SIG-M5 treated with dmso at 0.1 percent for 504 hours (cell line): Measurements from ENCODE around the gene TRIM10.
"Not testable (repeated sequence)": the region's sequence is repeated elsewhere in the genome, so short reads cannot be mapped to it uniquely, and the experiment has no call there.

ENCODE experiments used
- DNase-seq: peaks from one replicate; lab custom pipeline; 2025; ENCODE audit not compliant: unreplicated experiment; lab: John Stamatoyannopoulos, UW

TRIM10 gene

DNA sequence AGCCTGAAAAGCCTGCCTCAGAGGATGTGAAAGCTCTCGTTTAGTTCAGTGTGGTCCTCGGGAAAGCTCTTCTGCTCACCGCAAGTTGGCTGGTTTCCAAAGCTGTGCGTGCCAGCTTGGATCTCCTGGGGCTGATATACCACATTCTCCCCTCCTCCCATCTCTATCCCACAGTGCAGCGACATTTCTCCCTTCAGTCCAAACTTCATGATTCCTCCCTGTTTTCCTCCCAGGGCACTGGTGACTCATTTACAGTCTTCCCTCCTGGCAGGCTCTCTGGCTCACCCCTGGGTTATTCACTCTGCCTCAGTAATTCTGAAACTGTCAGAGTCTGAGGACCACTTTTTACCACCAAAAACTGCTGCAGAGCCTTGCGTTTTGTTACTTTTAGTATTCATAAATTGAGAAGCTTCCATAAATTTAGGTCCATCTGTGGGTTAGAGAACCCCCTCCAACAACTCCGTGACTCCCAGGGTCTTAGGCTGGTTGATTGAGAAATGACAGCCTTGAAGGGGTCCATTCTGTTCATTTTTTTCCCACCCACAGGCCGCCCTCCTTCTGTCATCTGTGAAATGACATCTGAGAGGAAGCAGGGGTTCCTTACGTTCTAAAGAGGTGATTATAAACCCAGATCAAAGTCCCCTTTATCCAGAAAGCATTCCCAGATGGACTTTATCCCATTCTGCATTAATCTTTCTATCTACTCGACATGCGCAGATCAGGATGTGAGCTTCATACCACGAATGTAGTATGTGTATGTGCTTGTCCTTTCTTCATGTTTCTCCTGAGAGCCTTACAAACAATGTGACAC lies 6.1 kb downstream of the TRIM10 start:
- DNase-seq: no peak

DNA sequence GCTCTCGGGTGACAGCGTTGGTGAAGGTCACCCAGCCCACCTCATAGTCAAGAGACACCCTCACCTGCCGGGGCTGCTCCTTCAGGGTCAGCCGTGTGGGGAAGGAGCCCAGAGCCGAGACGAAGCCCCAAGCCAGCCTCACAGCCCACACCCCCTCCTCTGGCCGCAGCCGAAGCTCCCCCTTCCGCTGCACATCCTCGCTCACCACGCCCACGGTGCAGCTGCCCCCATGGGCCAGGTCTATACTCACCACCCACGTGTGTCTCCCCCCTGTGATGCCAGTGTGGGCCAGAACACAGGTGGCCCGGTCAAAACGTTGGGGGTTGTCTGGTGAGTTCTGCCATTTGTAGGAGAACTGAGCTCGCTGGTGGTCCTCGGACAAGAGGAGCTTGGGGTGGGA lies 7.0 kb downstream of the TRIM10 start:
- no peak for DNase-seq

DNA sequence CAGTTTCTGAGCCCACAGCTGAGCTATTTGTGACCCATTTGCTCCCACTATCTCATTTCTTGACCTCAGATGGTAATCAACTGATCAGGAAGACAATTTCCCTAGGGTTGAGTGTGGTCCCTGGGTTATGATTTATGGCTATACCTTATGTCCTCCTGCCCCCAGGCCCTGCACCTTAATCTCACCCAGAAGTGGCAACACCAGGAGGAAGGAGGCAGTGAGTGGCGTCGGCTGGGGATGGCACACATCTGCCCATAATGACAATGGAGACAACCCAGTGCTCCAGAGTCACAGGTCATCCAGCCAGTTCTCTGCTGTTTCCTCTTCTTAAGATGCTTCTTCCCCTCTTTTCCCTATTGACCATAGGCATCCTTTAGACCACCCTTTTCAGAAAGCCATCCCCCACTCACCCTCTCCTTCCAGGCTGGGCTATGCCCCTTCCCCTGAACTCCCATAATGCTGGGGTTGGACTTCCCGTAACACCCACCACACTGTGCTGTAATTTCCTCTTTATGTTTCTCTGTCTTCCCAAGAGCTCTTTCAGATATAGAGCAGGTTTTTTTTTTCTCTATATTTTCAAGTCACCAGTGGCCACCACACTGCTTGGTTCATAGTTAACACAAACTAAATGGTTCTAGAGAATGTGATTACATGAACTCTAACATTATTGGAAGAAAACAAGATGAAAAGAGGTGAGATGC lies 8.0 kb downstream of the TRIM10 start:
- no peak for DNase-seq

DNA sequence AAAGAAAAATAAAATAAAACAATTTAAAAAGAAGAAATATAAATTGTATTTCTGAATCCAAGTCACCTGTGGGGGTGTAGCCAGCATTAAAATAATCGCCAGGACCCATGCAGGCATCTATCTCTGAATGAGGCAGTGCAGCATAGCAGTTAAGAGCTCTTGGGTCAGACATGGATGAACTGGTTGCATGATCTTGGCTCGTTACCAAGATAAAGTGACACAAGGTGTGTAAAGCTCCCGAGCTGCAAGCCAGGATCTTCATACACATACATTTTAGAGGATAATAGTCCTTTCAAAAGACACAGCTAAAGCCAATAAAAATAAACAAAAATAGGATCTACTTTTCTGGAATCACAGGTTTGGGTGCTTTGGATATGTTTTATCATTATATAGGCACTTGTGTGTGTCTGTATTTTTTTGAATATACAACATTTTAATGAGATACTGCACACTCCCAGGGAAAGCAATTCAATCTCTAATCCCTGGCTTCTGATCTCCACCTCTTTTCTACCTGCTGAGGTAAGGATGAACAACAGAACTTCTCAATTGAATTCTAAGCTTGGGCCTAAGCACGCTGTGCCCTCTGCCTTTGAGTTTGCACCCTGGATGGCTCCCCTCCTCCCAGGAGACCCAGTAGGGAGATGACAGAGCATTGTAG lies 8.9 kb downstream of the TRIM10 start:
- DNase-seq: no peak

DNA sequence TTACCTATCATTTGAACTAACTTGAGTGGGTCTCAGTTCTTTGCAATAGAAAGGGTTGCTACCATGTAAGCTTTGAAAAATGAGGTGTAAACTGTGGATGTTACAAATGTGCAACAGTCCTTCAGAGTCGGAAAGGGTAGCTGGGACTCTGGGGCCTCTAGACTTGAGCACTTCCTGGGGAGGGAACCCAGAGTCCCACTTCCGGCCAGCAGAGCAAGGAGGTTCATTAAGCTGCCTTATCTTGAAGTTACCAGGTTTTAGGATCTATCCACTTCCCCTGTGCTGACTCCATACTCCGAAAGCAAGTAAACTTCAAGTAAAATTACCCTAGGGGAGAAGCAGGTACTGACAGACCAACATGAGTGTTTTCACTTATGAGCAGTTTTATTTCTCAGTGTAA lies 9.4 kb downstream of the TRIM10 start:
- DNase-seq: no peak

DNA sequence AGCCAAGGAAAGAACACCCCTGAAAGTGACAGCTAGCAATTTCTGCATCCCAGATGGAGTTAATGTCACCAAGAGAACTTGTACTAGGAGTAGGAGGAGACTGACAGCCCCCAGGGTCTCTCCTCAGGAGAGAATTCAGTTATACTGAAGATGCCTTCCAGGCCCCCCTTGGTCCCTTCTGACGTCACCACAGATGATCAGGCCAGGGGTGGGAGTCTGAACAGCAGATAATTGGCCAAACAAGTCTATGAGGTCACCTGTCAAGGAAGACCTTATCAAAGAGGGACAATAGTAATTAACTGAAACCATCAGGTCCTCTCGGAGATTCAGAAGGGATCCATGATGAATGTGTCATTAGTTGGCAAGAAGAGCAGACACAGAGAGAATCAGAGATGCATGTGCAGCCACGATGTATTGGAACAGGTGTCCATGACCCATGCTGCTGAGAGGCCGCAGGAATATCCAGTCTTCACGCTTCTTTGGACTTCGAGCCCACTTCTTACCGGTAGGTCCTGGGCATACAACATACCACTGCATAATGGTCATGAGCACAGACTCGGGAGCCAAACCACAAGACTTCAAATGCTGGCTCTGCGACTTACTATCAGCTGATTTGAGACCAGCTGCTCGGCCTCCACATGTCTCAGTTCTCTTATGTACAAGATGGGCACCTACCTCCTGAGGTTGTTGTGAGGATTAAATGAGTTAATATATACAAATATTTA lies 10.2 kb downstream of the TRIM10 start:
- DNase-seq: no peak

DNA sequence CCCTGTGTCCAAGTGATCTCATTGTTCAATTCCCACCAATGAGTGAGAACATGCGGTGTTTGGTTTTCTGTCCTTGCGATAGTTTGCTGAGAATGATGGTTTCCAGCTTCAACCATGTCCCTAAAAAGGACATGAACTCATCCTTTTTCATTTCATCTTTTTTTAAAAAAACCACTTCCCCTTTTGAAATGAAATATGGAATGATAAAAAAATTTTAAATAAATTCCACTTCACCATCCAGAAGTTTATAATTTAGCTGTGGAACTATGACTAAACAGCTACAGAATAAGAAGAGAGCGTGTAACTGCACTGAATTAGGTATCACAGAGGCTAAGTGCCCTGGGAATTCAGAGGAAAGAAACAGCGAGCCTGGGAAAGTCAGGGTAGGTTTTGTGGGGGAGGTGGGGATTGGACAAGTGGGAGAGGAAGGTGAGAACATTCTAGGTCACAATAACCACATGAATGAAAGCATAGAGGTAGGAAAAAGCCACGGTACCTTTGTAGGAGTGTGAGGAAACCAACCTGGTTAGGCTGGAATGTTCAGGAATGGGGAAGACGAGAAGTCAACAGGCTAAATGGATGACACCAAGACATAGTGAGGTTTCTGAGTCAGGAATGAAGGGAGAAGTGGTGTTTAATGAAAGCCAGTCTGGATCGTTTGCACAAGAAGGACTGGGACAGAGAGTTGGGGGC lies 11.0 kb downstream of the TRIM10 start:
- DNase-seq: no peak

DNA sequence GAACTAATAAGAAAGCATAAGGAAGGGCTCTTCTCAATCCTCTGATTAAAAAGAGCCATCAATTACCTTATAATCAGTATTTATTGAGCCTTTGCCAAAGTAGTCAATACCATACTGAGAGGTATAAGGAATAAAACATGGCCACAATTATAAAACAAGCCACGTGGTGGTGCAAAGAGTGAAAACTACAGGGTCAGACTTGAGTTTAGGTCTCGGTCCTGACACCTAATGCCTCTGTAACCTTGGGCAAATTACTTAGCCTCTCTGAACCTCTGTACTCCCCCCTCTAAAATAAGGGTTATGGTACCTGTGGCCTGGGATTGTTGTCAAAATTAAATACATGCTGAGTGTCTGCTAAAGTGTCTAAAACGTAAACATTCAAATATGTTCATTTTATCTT lies 11.8 kb downstream of the TRIM10 start:
- DNase-seq: no peak

DNA sequence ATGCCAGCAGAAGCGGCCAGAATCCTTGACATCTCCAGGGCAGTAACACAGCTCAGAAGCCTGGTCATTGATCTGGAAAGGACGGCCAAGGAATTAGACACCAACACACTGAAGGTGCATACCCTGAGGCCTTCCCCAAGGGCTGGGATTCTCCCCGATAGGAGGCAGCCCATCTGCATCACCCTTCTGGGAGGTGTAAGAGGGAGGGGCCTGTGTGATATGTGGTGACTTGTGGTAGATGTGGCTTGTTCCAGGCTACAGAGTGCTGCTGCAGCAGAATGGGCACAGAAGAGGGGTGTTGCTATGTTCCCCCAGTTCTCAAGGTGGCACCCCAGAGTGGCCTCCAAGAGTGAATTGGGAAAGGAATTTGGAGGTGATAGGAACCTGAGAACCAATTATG lies 13.9 kb downstream of the TRIM10 start:
- no peak for DNase-seq

DNA sequence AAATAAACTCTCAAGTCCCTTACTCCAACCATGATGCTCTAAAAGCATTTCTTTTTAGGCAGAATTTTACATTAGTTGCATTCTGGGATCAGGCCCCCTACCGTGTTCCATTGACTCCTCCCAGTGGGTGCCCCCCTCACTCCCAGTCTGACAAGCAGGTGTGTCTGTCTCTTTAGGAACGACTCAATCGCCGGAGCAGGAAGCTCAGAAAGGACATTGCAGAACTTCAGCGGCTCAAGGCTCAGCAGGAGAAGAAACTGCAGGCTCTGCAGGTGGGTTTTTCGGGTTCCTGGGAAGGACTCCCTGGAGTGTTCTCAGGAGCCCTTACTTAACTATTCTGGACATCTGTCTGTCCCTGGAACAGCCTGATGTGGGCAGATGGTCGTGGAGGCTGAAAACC lies 15.2 kb downstream of the TRIM10 start:
- no peak for DNase-seq

DNA sequence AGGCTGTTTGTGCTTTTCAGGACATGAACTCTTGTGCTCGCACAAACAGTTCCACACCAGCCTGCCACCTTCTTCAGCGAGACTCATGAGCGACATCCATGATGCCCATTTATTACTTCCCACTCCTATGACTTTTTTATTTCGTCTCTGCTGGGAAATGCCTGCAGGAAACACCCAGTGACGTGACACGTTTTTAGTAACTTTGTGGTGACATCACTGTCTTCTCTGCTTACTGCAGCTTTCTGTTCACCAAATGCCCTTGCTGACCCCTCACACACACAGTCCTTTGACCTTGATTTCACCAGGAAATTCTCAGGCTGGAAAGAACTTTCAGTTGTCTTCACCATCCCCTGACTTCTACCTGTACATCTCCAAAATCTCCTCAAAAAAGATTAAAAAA lies 16.2 kb downstream of the TRIM10 start:
- DNase-seq: no peak

DNA sequence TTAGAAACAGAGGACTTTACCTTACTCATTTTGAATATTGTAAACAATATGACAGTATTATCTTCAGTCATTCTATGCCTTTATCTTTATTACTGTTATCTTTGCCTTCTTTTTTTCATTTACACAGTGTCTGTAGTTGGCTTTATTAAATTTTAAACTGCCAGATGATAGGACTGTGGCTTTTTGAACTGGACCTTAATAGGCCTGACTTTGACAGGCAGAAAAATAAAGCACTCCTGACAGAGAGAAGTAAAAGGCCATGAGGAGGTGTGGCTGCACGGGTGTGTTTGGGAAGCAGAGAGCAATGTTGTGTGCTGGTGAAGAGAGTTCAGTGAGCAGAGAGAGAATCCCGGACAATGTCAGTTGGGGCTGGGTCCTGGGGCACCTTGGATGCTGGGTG lies 17.2 kb downstream of the TRIM10 start:
- DNase-seq: no peak

DNA sequence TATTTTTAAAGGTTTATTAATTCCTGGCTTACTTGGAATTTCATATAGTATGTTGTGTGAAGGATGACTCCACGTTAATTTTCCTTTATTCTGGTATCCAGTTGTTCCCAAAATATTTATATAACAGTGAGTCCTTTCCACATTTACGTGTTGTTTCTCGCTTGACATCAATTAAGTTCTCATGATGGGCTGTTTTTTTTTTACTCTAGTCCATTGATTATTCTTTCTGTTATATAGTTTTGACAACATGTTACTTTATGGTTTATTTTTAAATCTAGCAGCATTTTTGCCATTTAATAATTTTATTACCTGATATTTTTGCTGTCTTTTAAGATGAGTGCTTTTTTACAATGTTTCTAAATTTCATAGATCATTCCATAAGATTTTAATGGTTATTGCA lies 18.3 kb downstream of the TRIM10 start:
- no peak for DNase-seq

DNA sequence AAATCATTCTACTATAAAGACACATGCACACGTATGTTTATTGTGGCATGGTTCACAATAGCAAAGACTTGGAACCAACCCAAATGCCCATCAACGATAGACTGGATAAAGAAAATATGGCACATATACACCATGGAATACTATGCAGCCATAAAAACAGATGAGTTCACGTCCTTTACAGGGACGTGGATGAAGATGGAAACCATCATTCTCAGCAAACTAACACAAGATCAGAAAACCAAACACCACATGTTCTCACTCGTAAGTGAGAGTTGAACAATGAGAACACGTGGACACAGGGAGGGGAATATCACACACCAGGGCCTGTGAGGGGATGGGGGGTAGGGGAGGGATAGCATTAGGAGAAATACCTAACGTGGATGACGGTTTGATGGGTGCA lies 20.8 kb downstream of the TRIM10 start:
- DNase-seq: not testable (repeated sequence)

DNA sequence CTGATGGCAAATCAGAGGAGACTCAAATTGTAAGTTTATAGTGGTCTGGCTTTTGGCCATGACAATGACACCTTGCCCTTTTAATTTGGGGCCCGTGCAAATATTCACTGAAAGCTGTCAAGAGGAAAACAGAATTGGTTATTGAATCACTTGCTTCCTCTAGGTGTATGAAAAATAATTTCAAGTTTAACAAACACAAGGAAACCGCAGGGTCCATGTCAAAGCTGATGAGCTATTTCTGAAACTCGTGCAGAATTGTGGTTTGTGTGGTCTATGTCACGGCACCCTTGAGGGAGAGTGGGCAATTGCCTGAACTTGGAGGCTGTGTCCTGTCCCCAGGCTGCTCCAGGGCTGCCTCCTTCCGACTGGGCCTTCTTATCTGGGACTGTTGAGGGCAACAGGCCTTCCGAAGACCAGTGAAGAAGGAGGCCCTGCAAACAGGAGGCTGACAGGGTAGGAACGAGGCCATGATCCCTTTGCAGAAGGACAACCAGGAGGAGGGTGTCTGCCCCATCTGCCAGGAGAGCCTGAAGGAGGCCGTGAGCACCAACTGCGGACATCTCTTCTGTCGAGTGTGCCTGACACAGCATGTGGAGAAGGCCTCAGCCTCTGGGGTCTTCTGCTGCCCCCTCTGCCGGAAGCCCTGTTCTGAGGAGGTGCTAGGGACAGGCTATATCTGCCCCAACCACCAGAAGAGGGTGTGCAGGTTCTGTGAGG lies 24.3 kb downstream of the TRIM10 start:
- DNase-seq: no peak

DNA sequence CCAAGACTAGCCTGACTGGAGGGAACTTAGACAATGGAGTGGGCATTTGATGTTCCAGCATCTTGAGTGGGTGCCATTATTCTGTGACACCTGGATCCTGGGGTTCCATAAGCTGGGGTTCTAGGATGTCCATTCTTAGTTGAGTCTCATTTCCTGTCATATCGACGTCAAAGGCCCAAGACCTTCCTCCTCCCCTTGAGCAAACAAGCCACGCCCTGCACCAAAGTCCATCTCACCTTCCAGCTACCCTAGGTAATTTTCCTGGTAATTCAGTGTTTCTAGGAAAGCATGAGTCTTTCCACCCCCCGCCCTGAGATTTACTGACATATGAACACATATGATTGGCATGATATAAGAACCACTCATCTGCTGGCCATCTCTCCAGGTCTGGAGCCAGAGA lies 25.3 kb downstream of the TRIM10 start, which contains the start of gene TRIM40:
Gene TRIM40 (plus strand): TSS at position 384 of the 400 bp plus-strand sequence. CDS start 897 bp downstream, outside the sequence.
- no peak for DNase-seq

DNA sequence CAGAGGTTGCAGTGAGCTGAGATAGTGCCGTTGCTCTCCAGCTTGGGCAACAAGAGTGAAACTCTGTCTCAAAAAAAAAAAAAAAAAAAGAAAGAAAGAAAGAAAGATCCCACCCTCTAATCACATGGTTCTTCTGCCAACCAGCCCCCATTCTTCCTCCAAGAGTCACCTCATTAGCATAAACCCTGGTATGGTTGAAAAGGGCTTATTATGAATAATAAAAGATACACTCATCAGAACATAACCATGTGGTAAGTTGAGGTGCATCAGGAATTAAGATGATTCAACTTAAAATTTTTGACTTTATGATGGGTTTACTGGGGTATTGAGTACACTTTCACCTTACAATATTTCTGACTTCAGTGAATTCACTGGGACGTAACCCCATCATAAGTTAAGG lies 25.9 kb downstream of the TRIM10 start:
- no peak for DNase-seq

DNA sequence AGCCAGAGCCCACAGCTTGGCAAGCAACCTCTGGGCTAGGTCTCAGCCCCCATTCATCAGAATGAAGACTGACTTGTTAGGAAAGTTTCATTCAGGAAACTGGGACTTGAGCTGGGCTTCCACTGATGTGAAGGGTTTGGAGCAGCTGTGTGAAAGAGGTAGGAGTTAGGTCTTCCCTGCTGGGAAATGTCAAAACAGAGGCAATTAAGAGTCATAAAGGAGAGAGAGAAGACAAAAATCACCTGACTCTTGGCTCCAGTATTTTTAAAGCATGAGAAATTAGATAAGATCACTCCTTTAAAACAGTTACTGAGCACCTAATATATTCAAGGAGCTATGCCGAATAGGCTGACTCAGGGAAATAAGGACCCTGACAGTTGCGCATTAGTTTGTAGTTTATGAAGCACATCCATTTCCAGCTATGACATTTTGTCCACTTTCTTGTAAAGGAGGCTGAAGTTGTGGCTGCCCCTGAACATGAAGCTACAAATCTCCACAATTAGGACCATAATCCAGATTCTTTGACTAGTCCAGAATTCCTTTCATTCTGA lies 29.0 kb downstream of the TRIM10 start:
- DNase-seq: no peak

DNA sequence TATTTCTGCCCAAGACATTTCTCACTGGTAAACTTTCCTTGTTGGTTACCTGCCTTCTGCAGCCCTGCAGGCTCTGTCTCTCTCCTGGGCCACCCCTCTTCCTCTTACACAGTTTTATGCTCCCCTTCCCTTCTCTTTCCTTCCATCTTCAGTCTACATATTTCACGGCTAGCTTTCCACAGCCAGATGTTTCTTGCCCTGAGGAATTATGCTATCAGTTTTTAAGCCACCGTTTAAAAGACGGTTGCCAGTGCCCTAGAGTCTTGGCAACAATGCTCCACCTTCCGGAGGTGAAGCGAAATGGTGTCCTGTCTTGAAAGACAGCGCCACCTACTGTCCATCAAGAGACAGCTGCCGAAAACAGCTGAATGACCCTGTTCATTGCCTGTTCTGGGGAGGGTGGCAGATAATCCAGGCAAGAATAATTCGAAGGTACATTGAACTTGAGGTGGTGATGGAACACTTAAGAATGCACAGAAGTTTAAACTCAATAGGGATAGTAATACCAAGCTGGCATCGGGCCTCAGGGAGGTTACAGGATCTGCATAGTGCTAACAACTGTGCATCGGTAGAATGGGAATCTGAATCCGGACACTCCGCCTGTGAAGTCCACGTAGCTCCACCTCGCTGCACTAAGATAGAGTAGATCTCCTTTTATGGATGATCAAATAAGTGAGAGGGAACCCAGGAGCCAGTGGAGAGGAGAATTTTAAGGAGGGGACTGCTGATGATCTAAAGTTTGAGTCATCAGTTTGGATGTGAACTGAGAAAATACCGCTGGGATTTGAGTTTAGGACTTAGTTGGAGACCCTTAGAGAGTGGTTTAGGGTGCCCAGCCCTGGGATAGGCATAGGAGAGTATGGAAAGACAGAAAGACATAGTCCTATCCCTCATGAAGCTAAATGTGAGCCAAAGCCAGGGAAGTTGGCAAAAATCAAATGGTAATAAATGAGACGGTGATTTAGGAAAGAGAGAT lies 29.8 kb downstream of the TRIM10 start:
- peak; percentile 73 for DNase-seq
